Right renal pelvis (tissue), 4 donors: ENCODE data around the gene STARD5. TPM values are rescaled to one million over a fixed set of nuclear protein-coding genes. Genes with fewer than 3 reads are reported as not detected.

Experiments used
- DNase-seq, 4 donors: peaks; one replicate each; pipeline ENCODE4 v3.0.0-alpha.2; 2013; ENCODE audit warnings: low read depth in 4 of 4, low spot score in 3 of 4, missing footprints in 1 of 4
- polyA plus RNA-seq, 4 donors: library from polyadenylated mRNA; unstranded; fragments of 120-200 nt; gene quantifications; one replicate each; pipeline ENCODE4 v1.2.1, GENCODE V29; 2013; ENCODE audit not compliant: insufficient read length in 4 of 4

The STARD5 gene
- polyA plus RNA-seq, 4 donors, result 2.8 to 6.9 (median 3.9) TPM

DNA sequence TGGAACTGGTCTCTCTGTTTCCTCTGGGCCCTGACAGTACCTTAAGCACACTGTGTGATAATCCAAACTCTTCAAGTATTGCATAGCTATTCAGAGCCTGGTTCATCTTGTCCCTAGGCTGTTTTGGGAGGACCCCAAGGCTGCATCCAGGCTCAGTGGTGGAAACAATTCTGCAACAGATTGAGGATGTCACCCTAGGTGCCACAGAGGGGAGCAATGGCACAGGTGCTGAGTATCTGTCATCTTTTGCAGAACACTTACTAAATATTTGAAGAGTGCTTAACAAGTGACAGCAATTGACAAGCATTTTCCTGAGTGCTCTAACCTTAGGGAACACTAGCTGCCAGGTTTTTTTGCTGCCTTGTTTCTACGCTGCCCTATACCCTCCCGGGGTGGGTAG, 27.8 kb downstream of the STARD5 start:
- no peak for DNase-seq

DNA sequence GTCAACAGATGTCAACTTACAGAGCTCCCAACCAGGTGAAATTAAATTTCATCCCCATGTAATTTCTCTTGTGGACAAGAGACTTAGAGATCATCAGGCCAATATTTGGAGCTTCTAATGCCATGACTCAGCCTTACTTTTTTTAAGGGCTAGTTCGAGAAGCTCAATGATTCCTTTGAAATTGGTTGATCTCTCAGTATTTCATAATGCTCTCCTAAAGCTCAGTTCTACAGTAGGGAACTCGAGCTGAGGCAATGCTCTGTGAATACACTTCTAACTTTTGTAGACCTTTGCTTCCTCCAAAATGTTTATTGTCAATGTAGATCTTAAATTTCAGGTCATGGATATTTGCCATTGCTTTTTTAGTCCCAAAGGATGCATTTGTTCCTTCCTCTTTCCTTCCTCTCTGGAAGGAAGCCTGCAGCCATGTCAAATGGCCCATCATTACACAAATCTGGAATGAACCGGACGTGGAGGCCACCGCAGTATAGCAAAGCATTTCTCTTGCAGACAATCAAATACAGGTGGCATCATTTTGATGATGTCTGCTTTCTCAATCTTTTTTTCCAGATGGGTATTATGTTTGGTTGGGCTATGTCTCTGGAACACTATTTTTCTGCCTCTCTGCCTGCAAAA, 28.3 kb downstream of the STARD5 start:
- no peak for DNase-seq

DNA sequence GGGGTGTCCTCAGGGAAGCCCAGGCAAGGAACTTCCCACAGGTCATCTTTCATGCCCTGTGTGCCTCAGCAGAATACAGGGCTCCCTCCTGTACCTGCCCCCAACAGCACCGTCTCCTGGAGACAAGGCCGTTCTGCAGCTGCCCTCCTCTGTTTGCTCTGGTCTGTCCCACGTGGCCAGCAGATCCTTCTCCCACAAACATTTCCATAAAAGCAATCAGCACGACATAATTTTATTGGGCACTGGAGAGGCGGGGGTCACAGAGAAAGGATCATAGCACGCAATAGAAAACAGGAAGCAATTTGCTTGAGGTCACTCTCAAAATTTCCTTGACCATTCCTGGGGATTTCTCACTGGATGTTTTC, 29.4 kb downstream of the STARD5 start:
- DNase-seq, result no peak

DNA sequence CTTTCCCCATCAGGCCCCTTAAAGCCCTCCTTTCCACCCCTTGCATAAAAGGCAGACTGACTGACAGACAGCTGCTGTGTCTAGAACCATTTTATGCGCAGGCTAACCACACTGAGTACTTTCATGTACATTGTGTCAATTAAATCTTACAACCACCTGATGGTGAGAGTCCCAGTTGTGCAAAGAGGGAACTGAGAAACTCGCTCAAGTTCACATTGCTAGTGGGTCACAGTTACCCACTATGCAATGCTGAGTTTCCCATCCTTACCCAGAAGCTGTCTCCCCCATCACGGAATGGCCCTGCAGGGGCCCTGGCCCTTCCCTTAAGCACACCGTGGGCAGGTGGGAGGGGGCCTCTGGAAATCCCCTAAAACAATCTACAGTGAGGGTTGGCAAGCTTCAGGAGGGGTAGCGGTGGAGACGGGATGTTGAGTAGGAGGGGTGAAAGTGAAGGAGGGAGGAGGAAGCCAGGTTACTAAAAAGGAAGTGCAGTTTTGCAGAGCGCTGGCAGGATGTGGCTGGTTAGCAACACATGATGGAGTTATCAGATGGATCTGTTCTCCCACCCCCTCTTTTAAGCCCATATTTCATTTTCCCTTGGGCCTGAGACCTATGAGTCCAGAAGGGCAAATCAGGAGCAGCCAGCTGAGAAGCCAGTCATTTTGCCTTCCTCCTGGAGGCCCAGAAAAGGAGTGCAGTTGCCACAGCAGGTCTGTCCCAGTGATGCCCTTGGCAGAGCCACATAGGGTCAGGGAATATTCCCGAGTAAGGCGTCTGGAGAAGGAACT, 30.0 kb downstream of the STARD5 start:
- no peak for DNase-seq

DNA sequence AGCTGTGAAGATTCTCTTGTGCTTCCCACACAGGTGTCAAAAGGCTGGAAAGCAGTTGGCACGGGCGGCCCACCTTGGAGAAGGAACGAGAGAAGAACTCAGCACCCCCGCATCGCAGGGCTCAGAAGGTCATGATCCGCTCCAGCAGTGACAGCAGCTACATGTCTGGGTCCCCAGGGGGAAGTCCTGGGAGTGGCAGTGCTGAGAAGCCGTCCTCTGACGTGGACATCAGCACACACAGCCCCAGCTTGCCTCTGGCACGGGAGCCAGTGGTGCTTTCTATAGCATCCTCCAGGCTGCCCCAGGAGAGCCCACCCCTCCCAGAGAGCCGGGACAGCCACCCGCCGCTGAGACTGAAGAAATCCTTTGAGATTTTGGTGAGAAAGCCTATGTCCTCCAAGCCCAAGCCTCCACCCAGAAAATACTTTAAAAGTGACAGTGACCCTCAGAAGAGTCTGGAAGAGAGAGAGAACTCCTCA, 31.4 kb downstream of the STARD5 start:
- DNase-seq, result no peak

DNA sequence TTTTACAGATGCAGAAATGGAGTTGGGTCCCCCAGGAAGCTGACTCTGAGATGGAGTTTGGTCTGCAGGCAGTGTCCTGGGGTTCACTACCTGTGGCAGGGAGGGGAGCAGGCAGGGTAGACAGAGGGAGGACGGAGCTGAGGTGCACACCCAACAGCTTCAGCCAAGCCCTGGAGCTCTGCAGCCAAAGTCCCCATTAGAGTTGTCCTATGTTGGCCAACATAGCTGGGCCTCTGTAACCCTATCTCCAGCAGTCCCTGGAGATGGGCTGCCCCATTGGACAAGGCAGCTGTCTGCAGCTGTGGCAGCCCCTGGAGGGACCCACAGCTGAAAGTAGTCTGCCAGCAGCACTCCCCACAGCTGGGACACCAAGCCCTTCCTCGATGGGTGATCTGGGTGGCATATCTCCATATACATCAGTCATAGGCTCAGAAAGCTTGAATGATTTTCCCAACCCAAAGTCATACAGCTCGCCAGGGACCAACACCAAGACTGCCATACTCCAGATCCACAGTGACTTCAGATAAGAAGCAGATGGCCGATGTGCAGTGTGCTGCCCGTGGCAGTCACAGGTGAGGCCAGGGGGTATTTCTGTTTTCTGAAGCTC, 31.9 kb downstream of the STARD5 start:
- DNase-seq, result no peak

DNA sequence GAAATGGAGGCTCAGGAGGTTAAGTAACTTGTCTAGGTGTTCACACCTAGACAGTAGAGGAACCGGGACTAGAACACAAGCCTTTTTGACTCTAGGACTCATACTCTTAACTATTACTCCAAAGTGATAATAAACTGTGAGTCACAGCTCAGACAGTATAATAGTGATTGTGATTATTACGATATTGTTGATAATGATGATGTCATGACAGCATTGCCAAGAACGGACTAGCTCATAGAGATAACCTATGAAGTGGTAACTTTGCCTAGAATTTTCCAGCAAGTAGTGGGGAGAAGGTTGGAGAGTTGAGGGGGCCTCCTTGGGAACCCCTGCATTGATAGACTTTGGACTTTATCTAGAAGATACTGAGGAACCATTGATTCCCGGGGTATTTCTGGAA, 34.0 kb downstream of the STARD5 start:
- DNase-seq, result no peak

DNA sequence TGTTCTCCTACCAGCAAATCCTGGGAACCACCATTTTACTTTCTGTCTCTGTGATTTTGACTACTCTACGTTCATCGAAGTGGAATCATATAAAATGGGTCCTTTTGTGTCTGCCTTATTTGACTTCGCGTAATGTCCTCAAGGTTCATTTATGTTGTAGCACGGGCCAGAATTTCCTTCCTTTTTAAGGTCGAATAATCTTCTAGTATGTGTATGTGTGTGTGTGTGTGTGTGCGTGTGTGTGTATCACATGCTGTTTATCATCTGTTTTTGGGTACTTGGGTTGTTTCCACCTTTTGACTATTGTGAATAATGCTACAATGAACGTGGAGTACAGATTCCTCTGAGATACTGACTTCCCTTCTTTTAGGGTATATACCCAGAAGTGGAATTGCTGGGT, 35.3 kb downstream of the STARD5 start:
- DNase-seq, result no peak

DNA sequence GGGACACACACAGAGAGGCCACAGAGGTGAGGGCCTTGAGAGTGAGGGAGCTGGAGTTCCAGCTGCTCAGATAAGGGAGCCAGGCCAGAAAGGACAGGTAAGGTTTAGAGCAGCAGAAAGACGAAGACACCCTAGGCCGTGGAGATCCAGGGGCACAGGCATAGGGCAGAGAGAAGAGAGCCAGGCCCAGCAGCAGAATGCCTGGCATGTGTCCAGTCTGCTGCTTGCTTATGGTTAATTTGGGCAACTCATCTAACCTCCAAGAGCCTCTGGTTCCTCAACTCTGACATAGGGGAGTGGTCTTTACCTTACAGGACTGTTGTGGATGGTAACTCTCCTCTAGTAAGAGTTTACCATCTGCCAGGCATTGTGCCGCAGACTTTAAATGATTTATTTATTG, 35.9 kb downstream of the STARD5 start:
- no peak for DNase-seq

DNA sequence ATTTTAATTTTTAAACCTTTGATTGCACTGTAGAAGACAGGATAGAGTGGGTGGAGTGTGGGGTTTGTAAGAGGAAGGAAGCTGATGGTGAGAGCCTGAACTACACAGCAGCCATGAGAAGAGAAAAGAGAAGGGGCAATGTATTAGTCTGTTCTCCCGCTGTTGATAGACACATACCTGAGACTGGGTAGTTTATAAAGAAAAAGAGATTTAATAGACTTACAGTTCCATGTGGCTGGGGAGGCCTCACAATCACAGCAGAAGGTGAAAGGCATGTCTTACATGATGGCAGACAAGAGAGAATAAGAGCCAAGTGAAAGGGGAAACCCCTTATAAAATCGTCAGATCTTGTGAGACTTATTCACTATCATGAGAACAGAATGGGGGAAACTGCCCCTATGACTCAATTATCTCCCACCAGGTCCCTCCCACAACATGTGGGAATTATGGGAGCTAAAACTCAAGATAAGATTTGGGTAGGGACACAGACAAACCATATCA, 37.3 kb downstream of the STARD5 start:
- DNase-seq, result no peak

DNA sequence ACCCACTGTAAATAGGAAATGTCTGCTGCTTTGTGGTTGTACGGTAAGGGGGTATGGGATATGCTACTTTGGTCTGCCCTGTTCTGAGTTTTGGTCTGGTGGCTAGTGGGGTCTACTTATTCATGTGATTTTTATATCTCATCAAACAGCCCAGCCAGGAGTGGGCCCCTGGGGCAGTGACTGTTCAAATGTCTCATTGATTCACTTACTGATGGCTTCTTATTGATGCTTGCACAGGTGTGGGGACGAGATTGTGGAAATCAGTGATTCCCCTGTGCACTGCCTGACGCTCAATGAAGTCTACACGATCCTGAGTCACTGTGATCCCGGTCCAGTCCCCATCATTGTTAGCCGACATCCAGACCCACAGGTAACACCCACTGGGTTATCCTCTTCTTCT, 38.5 kb downstream of the STARD5 start:
- DNase-seq, result no peak

DNA sequence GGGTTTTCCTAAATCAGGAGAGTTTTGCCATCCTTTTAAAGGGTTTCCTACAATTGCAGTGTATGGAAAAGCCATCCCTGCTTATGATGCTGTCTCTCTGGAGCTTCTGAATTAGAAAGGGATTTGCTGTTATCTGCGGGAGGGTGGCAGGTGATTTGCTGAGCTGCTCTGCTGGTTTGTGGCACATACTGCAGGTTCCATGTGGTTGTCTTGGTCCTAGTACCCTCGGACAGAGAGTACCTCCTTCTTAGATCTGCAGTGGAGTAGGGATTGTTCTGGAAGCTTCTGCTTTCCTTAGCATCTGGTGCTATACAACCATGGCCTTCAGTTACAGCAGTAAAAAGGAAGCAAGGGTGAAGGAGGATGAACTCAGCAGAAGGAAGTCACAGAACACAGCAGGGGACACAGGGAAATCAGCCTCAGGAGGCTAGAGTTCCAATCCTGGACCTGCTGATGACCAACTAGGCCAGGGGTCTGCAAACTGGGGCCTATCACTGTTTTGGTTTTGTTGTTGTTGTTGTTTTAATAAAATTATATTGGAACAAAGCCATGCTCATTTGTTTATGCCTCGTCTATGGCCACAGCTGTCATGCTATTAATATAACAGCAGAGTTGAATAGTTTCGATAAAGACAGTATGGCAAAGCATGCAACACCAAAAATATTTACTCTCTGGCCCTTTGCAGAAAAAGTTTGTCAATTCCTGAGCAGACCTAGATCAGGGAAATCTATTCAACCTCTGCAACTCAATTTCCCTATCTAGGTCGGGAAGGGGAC, 39.5 kb downstream of the STARD5 start:
- no peak for DNase-seq

DNA sequence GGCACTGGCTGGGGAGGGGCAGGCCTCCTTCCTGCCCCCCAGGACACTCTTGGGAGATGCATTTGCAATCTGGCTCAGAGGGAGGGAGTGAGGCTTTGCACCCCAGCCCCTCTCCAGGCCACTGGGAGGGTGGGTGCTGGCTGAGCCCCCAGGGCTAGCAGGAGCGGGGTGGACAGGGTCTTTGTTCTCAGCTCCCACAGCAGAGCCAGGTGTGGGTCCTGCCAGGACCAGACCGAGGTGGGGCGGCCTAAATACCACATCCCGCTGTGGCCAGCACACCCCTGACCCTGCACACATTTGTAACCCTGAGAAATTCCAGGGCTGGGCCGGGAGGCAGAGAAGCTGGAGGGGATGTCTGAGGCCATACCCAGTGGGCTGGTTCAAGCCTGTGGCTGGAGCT, 41.0 kb downstream of the STARD5 start:
- DNase-seq, result no peak

DNA sequence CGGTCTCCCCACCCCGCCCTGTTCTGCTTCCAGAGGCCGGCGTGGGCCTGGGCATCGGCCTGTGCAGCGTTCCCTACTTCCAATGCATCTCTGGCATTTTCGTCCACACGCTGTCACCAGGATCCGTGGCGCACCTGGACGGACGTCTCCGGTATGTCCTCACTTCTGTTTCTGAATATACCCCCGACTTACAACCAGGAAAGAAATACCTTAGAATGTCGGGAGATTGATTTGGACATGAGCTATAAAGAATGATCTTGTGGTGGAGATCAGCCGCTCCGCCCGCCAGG, 41.4 kb downstream of the STARD5 start:
- no peak for DNase-seq

DNA sequence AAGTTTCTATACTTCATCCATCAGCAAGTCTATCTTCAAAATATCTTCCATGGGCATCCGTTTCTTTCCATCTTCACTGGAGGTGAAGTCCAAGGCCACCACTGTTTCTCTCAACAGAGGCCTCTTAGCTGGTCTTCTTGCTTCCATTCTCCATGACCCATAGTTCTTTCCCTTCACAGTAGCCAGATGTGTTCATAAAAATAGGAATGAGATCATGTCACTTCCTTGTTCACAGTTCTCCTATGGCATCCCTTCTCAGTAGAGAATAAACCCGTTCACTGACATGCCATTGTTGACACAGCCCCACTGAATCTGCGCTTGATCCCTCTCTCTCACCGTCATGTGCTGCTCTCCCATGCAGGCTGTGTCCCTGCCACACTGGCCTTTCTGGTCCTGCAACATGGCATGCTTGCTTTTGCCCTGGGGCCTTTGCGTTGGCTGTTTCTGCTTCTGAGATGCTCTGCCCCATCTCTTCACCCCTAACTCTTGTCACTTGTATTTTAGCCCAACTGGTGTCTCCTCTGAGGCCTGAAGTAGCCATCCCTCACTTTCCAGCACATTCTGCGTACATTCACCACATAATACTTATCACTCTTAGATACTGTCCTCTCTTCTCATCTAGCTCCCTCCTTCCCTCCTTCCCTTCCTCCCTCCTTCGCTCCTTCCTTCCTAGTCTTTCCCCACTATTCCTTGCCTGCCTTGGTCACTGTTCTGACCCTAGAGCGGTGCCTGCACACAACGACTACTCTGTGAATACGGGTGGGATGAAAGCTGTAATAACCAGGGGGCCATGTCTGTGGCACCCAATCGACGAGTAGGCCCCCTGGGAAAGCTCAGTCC, 42.0 kb downstream of the STARD5 start:
- DNase-seq, result no peak

DNA sequence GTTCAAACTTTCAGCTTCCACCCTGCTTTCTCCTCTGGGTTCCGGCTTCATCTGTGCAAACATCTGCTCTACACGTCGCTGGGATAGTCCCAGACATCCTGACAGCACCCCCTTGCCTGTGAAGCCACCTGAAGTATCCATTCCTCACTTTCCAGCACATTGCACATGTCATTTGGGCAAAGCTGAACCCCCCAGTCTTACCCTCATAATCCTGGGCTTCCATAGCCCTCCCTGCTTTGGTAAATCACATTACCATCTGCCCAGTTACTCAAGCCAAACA, 42.5 kb downstream of the STARD5 start:
- DNase-seq, result no peak

DNA sequence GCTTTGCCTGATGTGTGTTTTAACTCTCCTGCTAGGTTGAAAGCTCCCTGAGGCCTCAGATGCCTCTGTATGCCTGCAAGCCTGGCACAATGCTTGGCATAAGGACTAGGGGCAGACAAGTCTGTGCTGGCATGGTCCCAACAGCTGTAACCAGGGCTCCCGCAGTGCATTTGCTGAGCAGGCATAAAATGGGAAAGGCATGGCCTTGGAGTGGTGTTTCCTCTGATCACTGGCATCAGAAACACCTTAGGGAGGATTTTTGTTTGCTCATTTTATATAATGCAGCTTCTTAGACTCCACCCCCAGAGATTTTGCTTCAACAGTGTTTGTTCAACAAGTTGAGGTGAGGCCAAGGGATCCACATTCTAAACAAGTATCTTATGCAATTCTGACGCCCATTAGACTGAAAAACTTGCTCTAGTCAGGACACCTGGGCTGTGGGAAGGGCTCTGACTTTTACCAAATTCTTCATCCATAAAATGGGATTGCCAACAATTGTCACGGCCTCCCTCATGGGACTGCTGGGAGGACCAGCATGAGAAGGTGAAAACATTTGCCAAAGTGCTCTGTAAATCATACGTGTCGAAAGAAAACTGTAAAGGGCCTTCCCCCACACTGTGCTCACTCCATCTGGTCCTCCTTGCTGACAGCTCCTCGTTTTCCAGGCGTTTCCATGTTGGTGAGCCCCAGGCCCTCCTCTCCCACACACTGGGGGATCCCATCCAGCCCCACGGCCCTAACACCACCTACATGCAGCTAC, 43.1 kb downstream of the STARD5 start:
- no peak for DNase-seq

DNA sequence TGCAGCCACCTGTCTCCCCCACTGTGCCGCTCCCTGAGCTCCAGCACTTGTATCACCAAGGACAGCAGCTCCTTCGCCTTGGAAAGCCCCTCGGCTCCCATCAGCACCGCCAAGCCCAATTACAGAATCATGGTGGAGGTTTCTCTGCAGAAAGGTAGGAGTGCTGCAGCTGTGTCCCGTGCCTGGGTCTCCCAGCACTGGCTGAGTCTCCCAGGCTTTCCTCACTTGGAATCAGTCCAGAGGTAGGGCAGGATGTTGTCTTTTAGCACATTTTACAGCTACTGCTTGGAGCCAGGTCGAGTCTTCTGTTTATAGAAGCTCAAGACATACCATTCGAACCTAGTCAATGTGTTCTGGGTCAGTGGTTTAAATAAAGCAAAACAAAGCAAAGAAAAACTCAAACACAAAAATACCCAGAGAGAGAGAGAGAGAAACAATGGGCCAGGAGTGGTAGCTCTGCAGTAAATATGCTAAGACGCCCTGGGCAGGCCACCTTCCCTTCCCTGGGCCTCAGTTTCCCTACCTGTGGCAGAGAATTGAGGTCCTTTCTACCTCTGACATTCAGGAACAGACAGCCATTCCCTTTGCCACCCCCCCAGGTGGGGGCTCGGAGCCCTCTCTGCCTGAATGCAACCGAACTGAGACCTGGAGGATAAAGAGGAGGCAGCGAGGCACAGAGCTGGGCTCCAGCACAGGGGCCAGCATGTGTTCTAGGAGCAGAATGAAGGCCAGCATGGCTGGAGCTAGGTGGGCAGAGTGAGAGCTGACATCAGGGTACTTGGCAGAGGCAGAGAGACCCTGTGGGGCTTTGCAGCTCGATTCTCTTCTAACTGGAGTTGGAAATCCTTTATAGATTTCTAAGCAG, 44.1 kb downstream of the STARD5 start:
- no peak for DNase-seq
